DMS 273 (cell line): ENCODE results near the gene PSPC1.
"Not testable (repeated sequence)": the region's sequence is repeated elsewhere in the genome, so short reads cannot be mapped to it uniquely, and the experiment has no call there.

ENCODE experiments used
- DNase-seq: peaks from one replicate; lab custom pipeline; 2025; ENCODE audit not compliant: unreplicated experiment; lab: John Stamatoyannopoulos, UW

The PSPC1 gene

DNA sequence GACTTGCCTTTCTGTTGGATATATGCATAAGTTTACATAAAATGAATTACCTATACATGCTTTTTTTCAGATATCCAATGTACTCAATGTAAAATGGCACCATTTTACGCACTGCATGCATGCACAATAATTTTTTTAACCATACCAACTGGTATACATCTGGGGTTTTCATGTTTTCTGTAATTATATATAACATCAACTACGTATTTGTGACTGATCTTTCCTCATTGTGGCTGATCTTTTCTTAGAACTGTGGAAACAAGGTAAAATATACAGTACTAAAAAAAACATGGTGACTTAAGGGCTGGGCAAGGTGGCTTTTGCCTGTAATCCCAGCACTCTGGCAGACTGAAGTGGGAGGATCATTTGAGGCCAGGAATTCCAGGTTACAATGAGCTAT, 18.5 kb downstream of the PSPC1 start:
- no peak for DNase-seq

DNA sequence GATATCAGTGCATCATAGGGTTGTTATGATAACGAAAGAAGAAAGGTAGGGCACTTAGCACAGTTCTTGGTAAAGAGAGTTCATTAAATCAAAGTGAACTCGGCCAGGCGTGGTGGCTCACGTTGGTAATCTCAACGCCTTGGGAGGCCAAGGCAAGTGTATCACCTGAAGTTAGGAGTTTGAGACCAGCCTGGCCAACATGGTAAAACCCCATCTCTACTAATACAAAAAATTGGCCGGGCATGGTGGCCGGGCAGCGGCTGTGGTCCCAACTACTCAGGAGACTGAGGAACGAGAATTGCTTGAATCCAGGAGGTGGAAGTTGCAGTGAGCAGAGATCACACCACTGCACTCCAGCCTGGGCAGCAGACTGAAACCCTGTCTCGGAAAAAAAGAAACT, 19.1 kb downstream of the PSPC1 start:
- no peak for DNase-seq

- DNase-seq: no peak
Measured at GRCh38 chr13:19759669-19760068, 23.1 kb downstream of the PSPC1 start.

DNA sequence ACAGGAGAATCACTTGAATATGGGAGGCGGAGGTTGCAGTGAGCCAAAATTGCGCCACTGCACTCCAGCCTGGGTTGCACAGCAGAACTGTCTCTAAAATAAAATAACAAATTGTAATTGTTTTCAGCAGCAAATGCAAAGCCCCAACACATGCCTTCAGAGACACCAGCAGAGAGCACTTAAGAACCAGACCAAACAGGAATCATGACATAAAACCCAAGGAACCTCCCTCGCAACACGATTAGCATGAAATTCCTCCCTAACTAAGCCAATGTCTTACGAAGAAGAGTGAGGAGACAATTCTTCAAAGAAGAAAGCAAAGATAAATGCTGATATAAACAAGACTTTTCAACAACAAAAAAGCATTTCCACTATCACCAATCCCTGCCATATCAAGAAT, 40.1 kb downstream of the PSPC1 start:
- no peak for DNase-seq

- no peak for DNase-seq
Measured at GRCh38 chr13:19737844-19738557, 44.7 kb downstream of the PSPC1 start.

DNA sequence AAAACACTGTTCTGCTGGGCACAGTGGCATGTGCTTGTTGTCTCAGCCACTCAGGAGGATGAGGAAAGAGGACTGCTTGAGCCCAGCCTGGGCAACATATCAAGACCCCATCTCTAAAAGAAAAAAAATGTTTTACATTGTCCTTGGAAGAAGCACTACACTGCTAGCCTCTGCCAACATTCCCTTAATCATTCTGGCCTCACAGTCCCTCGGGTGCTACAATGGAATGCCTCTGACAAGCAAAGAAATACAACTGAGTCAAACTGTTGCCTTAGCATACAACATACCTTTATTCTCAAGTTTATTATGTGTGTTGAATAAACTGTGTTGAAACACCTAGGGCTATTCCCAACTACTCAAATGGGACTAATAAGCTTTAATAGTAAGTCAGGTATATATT, 56.1 kb downstream of the PSPC1 start:
- DNase-seq: no peak

DNA sequence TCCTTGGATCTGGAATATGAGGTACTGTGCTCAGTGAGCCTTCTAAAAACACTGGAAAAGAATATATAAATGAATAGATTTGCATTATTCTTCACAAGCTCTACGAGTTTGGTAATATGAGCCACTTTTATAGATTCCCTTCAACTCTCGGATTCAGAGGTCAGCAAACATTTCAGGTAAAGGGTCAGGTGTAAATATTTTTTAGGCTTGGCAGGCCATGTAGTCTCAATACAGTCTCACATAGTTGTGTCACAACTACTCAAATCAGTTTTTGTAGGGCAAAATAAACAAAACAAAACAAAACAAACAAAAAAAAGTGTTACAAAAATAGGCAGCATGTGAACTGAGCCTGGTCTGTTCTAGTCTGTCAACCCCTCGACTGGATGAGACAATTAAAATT, 57.4 kb downstream of the PSPC1 start:
- no peak for DNase-seq

GRCh38 chr13:19720039-19720438, 62.7 kb downstream of the PSPC1 start:
- no peak for DNase-seq

- DNase-seq: no peak
Measured at GRCh38 chr13:19713186-19713965, 69.4 kb downstream of the PSPC1 start.

DNA sequence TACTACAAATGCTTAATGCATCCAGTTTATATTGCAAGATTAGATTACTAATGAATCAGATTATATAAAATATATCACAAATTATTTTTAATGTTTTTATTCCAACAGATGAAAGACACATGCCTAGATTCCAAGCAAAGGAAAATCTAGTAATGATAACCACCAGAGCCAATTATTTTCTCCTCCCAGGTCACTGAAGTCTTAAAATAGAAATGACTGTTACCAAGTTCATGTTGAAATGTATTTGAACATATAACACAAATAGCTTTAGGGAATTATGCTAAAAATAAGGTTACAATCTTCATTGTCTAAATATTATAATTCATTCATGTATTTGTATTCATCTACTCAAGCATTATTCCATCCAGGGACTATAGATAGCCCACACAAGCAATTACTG, 73.0 kb downstream of the PSPC1 start:
- not testable (repeated sequence) for DNase-seq

DNA sequence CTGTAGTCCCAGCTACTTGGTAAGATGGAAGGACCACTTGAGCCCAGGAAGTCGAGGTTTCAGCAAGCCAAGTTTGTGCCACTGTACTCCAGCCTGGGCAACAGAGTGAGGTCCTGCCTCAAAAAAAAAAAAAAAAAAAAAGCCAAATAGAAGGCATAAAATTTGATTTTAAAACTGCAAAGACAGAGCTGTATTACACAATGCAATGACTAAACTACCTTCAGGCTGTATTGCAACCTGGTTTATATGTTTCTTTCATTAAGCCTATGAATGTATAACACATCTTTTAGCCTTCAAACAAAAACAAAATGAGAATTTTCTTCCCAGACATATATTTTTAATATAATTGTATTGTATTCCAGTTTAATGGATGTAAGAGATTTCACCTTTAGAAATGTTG, 73.7 kb downstream of the PSPC1 start:
- DNase-seq: not testable (repeated sequence)

DNA sequence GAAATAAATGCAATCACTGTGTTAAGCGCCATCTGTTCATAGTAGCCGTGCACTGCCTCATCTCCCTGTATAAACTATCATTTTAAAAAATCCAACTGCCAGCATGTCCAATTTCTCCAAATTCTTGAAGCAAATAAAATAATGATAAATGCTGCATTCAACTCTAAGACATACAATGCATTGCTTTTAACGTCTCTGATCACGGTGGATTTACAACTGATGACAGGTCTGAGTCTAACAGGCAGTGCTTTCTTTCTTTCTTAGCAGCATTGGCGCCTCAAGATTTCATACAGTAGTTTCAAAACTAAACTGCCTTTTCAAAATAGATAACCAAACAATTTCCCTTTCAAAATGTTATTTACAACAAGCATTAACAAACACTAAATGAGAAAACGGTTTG, 78.5 kb downstream of the PSPC1 start:
- peak; percentile 5 for DNase-seq

- DNase-seq: not testable (repeated sequence)
Measured at GRCh38 chr13:19701619-19702018, 81.1 kb downstream of the PSPC1 start.

DNA sequence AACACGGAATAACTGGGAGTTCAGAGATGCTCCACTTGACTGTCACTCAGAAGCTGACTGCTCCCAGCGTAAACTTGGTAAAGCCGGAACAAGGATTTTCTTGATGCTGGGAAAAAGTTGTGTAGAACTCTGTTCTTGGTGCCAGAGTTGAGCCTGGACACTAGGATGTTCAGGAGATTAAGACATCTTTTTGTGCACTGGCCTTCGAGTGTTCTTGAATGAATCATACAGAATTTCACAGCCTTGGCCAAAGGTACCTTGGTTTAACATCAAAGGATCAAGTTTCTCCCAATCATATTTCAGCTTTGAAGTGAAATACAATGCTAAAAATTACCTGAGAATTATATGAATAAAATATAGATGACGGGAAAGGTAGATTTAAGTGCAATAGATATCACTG, 81.8 kb downstream of the PSPC1 start:
- DNase-seq: not testable (repeated sequence)

DNA sequence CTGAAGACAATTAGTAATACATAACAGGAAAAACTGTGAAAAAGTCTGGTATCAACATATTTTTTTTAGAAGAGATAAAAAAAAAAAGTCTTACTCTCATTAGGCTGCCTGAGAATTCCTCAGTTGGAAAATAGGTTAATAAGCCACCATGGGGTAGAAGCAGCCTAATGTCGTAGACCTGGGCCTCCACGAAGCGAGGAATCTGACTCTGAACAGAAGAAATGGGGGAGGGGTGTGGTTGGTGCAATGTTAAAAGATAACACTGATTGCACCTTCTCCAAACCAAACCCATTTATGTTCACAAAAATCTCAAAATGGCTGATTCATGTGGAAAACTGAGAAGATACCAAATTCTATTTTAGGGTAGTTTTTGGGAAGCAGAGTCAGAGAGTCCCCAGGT, 86.9 kb downstream of the PSPC1 start:
- DNase-seq: no peak

DNA sequence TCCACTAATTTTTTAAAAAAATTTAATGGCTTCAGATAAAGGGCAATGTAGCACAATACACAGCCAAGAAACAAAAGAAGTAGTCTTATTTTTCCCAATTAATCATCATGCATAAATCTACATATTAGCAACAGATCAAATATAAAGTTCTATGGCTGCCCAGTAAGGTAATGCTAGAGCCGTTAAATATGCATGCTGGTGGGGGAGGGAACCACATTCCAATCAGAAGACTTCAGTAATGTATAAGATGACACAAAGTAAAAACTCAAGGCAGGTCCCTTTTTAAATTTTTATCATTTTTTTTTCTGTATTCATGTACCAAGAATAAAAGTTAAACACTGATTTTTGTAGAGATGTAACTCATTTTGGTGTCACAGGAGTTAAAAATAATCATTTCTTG, 87.3 kb downstream of the PSPC1 start:
- DNase-seq: no peak

- not testable (repeated sequence) for DNase-seq
Measured at GRCh38 chr13:19691447-19691846, 91.3 kb downstream of the PSPC1 start.

DNA sequence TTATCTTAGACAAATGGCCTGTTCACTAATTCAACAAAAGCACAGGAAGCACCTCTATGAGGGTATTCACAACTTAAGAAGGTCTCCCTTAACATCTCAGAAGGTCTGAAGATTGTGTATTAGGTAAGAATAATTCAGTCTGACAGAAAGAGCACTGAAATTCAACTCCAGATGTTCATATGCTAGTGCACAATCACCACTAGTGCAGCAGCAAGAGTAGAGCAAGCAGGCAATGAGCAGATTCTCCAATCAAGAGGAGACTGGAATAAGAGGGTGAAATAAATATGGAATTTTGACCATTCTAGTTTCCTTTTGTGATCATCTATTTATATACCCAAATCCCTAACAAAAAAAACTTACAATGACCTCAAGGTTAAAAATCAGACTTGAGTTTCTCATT, 97.3 kb downstream of the PSPC1 start:
- DNase-seq: no peak

DNA sequence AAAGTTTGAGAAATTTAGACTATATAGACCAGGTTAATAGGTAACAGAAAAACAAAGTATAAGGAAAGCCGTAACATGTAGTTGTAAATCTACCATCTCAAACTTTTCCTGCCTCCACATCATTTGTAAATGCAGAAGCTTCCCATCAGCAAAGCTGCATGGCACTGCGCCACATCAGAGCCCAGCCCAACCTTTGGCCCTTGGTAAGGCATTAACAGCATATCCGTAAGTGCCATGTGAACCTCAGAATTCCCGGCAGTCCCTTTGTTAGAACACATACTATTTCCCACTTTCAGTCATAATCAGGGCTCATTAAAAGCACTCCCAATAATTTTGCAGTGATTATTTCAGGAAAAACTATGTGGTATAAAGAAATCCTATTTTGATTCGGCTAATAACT, 97.7 kb downstream of the PSPC1 start:
- no peak for DNase-seq

DNA sequence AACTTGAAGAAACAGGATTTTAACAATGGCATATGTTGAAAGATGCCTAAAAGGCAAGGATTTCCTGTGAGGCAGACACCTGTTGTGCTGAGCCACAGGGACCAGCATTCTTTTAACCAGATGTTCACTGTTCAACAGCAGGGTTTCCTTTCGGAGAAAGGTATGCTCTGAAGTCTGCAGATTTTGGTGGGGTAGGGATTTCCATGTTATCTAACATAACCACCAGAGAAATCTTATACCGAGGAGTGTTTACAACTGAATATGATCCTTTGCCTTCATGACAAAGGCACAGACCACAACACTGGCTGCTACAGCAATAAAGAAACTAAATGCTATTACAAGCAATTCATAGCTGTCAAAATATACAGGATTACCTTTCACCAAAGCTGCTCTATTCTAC, 101.2 kb downstream of the PSPC1 start:
- DNase-seq: no peak

DNA sequence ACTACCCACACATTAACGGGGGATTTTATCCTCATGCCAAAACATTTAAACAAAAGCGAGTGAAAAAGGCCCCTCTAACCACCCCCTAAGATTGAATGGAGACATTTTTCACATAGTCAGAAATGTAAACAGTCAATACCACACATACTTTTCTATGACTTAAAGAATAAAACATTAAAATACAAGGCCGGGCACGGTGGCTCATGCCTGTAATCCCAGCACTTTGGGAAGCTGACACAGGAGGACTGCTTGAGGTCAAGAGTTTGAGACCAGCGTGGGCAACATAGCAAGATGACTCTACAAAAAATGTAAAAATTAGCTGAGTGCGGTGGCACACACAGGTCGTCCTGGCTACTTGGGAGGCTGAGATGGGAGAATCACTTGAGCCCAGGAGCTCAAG, 102.0 kb downstream of the PSPC1 start:
- no peak for DNase-seq

DNA sequence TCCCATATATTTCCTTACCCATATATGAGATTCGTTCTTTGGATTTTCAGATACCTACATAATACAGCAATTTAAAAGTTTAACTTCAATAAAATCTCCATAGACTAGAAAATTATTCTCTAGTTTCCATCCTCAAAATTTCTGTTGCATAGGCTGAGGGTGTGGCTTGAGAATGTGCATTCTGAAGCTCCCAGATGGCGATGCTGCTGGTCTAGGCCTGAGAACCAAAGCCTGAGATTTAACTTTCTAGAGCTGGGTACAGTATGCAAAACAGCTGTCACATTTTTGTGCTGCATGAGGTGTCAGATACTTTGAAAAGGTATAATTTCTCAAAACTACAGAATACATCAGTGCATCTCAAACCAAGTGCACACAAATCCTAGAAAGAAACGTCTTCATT, 106.6 kb downstream of the PSPC1 start:
- no peak for DNase-seq

- no peak for DNase-seq
Measured at GRCh38 chr13:19674898-19675297, 107.8 kb downstream of the PSPC1 start.
